DOHH2 (cell line): ENCODE data around the gene BMP6.

Source experiments
- H3F3A ChIP-seq: fragments of 200-600 bp; sonication (generic), shearing (Covaris generic); 2 replicates; pipeline ENCODE4 v1.6.0; 2016; ENCODE audit warnings: antibody characterized with exemption, mild to moderate bottlenecking; ENCODE audit not compliant: control insufficient read depth, insufficient read depth
- H3K27ac ChIP-seq: fragments of 200-600 bp; sonication (generic); 2 replicates; pipeline ENCODE4 v1.5.1; 2014; ENCODE audit warnings: low read depth, mild to moderate bottlenecking, low read length, moderate library complexity
- H3K27me3 ChIP-seq: fragments of 200-600 bp; sonication (generic); 2 replicates; pipeline ENCODE4 v1.6.1; 2014; ENCODE audit warnings: mild to moderate bottlenecking, low read length, mixed read lengths; ENCODE audit not compliant: control insufficient read depth
- H3K36me3 ChIP-seq: fragments of 200-600 bp; sonication (generic); 2 replicates; pipeline ENCODE4 v1.6.1; 2014; ENCODE audit warnings: mild to moderate bottlenecking, low read length, moderate library complexity, mixed read lengths; ENCODE audit not compliant: control insufficient read depth
- H3K4me1 ChIP-seq: fragments of 200-600 bp; sonication (generic); 2 replicates; pipeline ENCODE4 v1.6.1; 2014; ENCODE audit warnings: mild to moderate bottlenecking, low read length, mixed read lengths; ENCODE audit not compliant: control insufficient read depth
- H3K4me2 ChIP-seq: fragments of 200-600 bp; sonication (generic); 2 replicates; pipeline ENCODE4 v1.6.0; 2014; ENCODE audit warnings: mild to moderate bottlenecking, low read length, moderate library complexity
- H3K4me3 ChIP-seq: fragments of 200-600 bp; sonication (generic); 2 replicates; pipeline ENCODE4 v1.5.1; 2014; ENCODE audit warnings: mild to moderate bottlenecking, low read length, mixed read lengths
- H3K79me2 ChIP-seq: fragments of 200-600 bp; sonication (generic); 2 replicates; pipeline ENCODE4 v1.6.1; 2014; ENCODE audit warnings: mild to moderate bottlenecking, low read length, mixed read lengths; ENCODE audit not compliant: control insufficient read depth
- H3K9me2 ChIP-seq: fragments of 200-600 bp; sonication (generic); replicated peaks from 2 replicates; pipeline ENCODE4 v1.6.1; 2014; ENCODE audit warnings: mild to moderate bottlenecking, low read length, mixed read lengths; ENCODE audit not compliant: control insufficient read depth
- H3K9me3 ChIP-seq: fragments of 200-600 bp; sonication (generic); 2 replicates; pipeline ENCODE4 v1.6.1; 2014; ENCODE audit warnings: antibody characterized with exemption, low read length, mixed read lengths; ENCODE audit not compliant: control insufficient read depth, insufficient read depth
- H4K20me1 ChIP-seq: fragments of 200-600 bp; sonication (generic); 2 replicates; pipeline ENCODE4 v1.6.0; 2014; ENCODE audit warnings: low read depth, mild to moderate bottlenecking, antibody characterized with exemption, low read length, moderate library complexity; ENCODE audit not compliant: control insufficient read depth, insufficient read depth
- CTCF ChIP-seq: fragments of 200-600 bp; sonication (generic); IDR thresholded peaks from one replicate; pipeline ENCODE4 v1.5.1; 2014; ENCODE audit warnings: antibody characterized with exemption, mild to moderate bottlenecking, low read depth, low read length; ENCODE audit not compliant: poor library complexity, severe bottlenecking
- EZH2phosphoT487 ChIP-seq: fragments of 200-600 bp; sonication (generic); IDR thresholded peaks from 2 replicates; pipeline ENCODE4 v1.6.1; 2017; ENCODE audit warnings: borderline replicate concordance, mild to moderate bottlenecking, antibody characterized with exemption, low read length, moderate library complexity, mixed read lengths

The BMP6 gene

GRCh38 chr6:7786214-7786661, 60.3 kb downstream of the BMP6 start:
- H3K79me2 ChIP-seq, result no peaks in the 10 kb centered on the region
- H3K9me3 ChIP-seq, result no peaks in the 10 kb centered on the region
- no peaks in the 10 kb centered on the region for H3K36me3 ChIP-seq
- H3K9me2 ChIP-seq, result no peaks in the 10 kb centered on the region
- H3K27me3 ChIP-seq, result peaks cover 11% of the 10 kb centered on the region; the same call in 1 of the 2 replicates
- no peak overlapping the region for H3K4me3 ChIP-seq
- TF ChIP-seq EZH2phosphoT487 (no peak), CTCF (no peak)
- H3F3A ChIP-seq, result no peaks in the 10 kb centered on the region
- H3K4me1 ChIP-seq, result no peaks in the 10 kb centered on the region
- H3K4me2 ChIP-seq, result no peak overlapping the region
- no peak overlapping the region for H3K27ac ChIP-seq
- H4K20me1 ChIP-seq, result no peaks in the 10 kb centered on the region

- Histone ChIP-seq H3K9me3 (no peaks in the 10 kb centered on the region), H3K27me3 (peaks cover 11% of the 10 kb centered on the region; the same call in 1 of the 2 replicates), H3K4me3 (no peak overlapping the region), H3K27ac (no peak overlapping the region), H4K20me1 (no peaks in the 10 kb centered on the region), H3K4me2 (no peak overlapping the region), H3K79me2 (no peaks in the 10 kb centered on the region), H3K36me3 (no peaks in the 10 kb centered on the region), H3K4me1 (no peaks in the 10 kb centered on the region), H3K9me2 (no peaks in the 10 kb centered on the region), H3F3A (no peaks in the 10 kb centered on the region)
- TF ChIP-seq EZH2phosphoT487, result no peak
Observed at GRCh38 chr6:7787137-7787608, 61.3 kb downstream of the BMP6 start.

- Histone ChIP-seq H3K36me3 (no peaks in the 10 kb centered on the region), H3K27me3 (peaks cover 11% of the 10 kb centered on the region; the same call in 1 of the 2 replicates), H3K4me3 (no peak overlapping the region), H4K20me1 (no peaks in the 10 kb centered on the region), H3K79me2 (no peaks in the 10 kb centered on the region), H3K9me2 (no peaks in the 10 kb centered on the region), H3K27ac (no peak overlapping the region), H3K4me2 (no peak overlapping the region), H3K9me3 (no peaks in the 10 kb centered on the region), H3K4me1 (no peaks in the 10 kb centered on the region), H3F3A (no peaks in the 10 kb centered on the region)
- TF ChIP-seq EZH2phosphoT487, result no peak
- no peak for TF ChIP-seq CTCF
Observed at GRCh38 chr6:7787731-7788130, 61.8 kb downstream of the BMP6 start.

GRCh38 chr6:7794509-7794908, 68.6 kb downstream of the BMP6 start:
- no peaks in the 10 kb centered on the region for H3K79me2 ChIP-seq
- H3F3A ChIP-seq, result no peaks in the 10 kb centered on the region
- no peaks in the 10 kb centered on the region for H3K36me3 ChIP-seq
- H3K4me2 ChIP-seq, result no peak overlapping the region
- H3K9me3 ChIP-seq, result no peaks in the 10 kb centered on the region
- H4K20me1 ChIP-seq, result no peaks in the 10 kb centered on the region
- H3K4me1 ChIP-seq, result no peaks in the 10 kb centered on the region
- H3K27me3 ChIP-seq, result no peaks in the 10 kb centered on the region
- H3K4me3 ChIP-seq, result no peak overlapping the region
- H3K27ac ChIP-seq, result no peak overlapping the region
- no peaks in the 10 kb centered on the region for H3K9me2 ChIP-seq
- no peak for TF ChIP-seq EZH2phosphoT487
- no peak for TF ChIP-seq CTCF
